Keratinocyte (primary cell): ENCODE measurements around the gene RPUSD3. TPM values are rescaled to one million over a fixed set of nuclear protein-coding genes. Genes with fewer than 3 reads are reported as not detected.

Source experiments
- DNase-seq: peaks from one replicate; pipeline ENCODE4 v3.0.0-alpha.2; 2011; ENCODE audit warnings: low read depth, missing footprints, low spot score
- FAIRE-seq: peaks from 2 replicates; lab custom pipeline; 2011; peaks lifted over from hg19 to GRCh38; lab: Jason Lieb, UNC
- H2AFZ ChIP-seq: 2 replicates; pipeline ENCODE4 v1.6.0; 2012; ENCODE audit warnings: low read length, control low read depth, inconsistent platforms; ENCODE audit not compliant: control insufficient read depth
- H3K27ac ChIP-seq: 2 replicates; pipeline ENCODE4 v1.5.1; 2011; ENCODE audit warnings: low read length; ENCODE audit not compliant: control insufficient read depth, insufficient read depth
- H3K27me3 ChIP-seq: 3 replicates; pipeline ENCODE4 v1.6.0; 2011; ENCODE audit warnings: low read length; ENCODE audit not compliant: control insufficient read depth, insufficient read depth; ENCODE audit errors: extremely low read depth
- H3K36me3 ChIP-seq, 2 experiments: 2 replicates in 1 of 2; 3 replicates in 1 of 2; pipeline ENCODE4 v1.5.1; 2011; ENCODE audit warnings: low read length in 2 of 2, mild to moderate bottlenecking in 1 of 2; ENCODE audit not compliant: control insufficient read depth in 2 of 2, insufficient read depth in 2 of 2; ENCODE audit errors: extremely low read depth in 1 of 2
- H3K4me1 ChIP-seq: 3 replicates; pipeline ENCODE4 v1.5.1; 2011; ENCODE audit warnings: low read length; ENCODE audit not compliant: control insufficient read depth, insufficient read depth; ENCODE audit errors: extremely low read depth
- H3K4me2 ChIP-seq: 3 replicates; pipeline ENCODE4 v1.6.0; 2011; ENCODE audit warnings: low read depth, low read length; ENCODE audit not compliant: control insufficient read depth, insufficient read depth; ENCODE audit errors: extremely low read depth
- H3K4me3 ChIP-seq, 3 experiments: fragments of 200-600 bp in 1 of 3; sonication (generic) in 1 of 3; 2 replicates in 2 of 3; 3 replicates in 1 of 3; pipeline ENCODE4 v1.5.1; 2011 to 2016; ENCODE audit warnings: low read length in 3 of 3, mild to moderate bottlenecking in 3 of 3, control low read depth in 2 of 3, inconsistent platforms in 1 of 3, low read depth in 1 of 3, mixed read lengths in 1 of 3, mixed run types in 1 of 3, moderate library complexity in 1 of 3; ENCODE audit not compliant: control insufficient read depth in 2 of 3, insufficient read depth in 2 of 3; ENCODE audit errors: extremely low read depth in 1 of 3
- H3K79me2 ChIP-seq: 2 replicates; pipeline ENCODE4 v1.6.0; 2012; ENCODE audit warnings: low read length; ENCODE audit not compliant: control insufficient read depth, insufficient read depth
- H3K9ac ChIP-seq: 3 replicates; pipeline ENCODE4 v1.6.0; 2011; ENCODE audit warnings: low read length; ENCODE audit not compliant: control insufficient read depth, insufficient read depth; ENCODE audit errors: extremely low read depth
- H3K9me1 ChIP-seq: 3 replicates; pipeline ENCODE4 v1.6.0; 2011; ENCODE audit warnings: low read length; ENCODE audit not compliant: control insufficient read depth, insufficient read depth; ENCODE audit errors: extremely low read depth
- H3K9me3 ChIP-seq: 2 replicates; pipeline ENCODE4 v1.5.1; 2012; ENCODE audit warnings: low read depth, low read length; ENCODE audit not compliant: control insufficient read depth
- H4K20me1 ChIP-seq: 3 replicates; pipeline ENCODE4 v1.6.0; 2011; ENCODE audit warnings: low read length; ENCODE audit not compliant: control insufficient read depth, insufficient read depth; ENCODE audit errors: extremely low read depth
- EZH2 ChIP-seq: IDR thresholded peaks from one replicate; pipeline ENCODE4 v1.6.1; 2012; ENCODE audit warnings: inconsistent platforms, mild to moderate bottlenecking, low read length, moderate library complexity
- dilution Hi-C: fragments of 300-500 bp; cut with MboI; formaldehyde crosslinking; loops from one replicate; pipeline ENCODE4 v1.7.0; 2020; ENCODE audit warnings: low sequenced_read_pairs; ENCODE audit not compliant: extremely low pct_ligation_motif_present
- polyA plus RNA-seq, 5 experiments: library from polyadenylated mRNA; depleted of rRNA in 3 of 5; stranded (reverse) in 3 of 5; stranded (forward) in 1 of 5; unstranded in 1 of 5; fragments of >200 nt; gene quantifications; 1 replicate in 1 of 5; 2 replicates in 3 of 5; 3 replicates in 1 of 5; pipeline versions ENCODE4 v1.2.1 to v1.2.3, GENCODE V29; 2011 to 2012; ENCODE audit warnings: missing spikeins in 2 of 5, low read depth in 1 of 5, low replicate concordance in 1 of 5
- TF ChIP-seq, protein P1 (sequence below), 3 experiments: IDR thresholded peaks in 1 of 3; conservative IDR thresholded peaks in 1 of 3; optimal IDR thresholded peaks in 1 of 3; 2 replicates in 2 of 3; 3 replicates in 1 of 3; pipeline versions ENCODE3 to v1.5.1; 2011; ENCODE audit warnings: low read length in 3 of 3, mild to moderate bottlenecking in 3 of 3, moderate library complexity in 2 of 3, control low read depth in 1 of 3, inconsistent platforms in 1 of 3; ENCODE audit not compliant: insufficient read depth in 2 of 3; ENCODE audit errors: extremely low read depth in 1 of 3

Gene RPUSD3
- polyA plus RNA-seq, 1 donor (not counting 4 experiments of a cell fraction or from before 2014, with no cell fraction given): 31.5 TPM

DNA sequence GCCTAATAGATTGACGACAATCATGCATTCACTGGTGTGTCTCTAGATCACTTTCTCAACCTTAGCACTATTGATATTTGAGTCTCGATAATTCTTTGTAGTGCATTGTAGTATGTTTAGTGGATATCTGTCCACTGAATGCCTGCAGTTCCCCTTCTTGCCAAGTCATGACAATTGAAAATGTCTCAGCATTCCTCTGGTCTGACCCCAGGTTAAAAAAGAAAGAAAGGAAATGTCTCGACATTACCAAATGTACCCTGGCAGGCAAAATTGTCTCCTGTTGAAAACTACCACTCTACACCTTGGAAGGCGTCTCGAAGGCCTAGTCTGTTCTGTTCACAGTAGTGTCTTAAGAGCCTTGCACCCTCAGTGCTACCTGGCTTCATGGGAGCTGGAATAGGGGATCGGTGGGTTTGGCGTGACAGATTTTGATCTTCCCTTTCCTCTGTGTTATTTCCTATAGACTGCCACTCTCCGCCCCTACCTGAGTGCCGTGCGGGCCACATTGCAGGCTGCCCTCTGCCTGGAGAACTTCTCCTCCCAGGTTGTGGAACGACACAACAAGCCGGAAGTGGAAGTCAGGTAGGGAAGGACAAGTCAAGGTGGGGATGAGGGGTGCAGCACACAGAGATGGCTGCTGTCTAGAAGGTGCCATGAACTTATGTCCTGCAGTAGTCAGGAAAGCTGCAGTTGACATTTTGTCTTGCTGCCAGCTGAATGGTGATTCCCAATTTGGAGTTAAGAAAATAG, 46.4 kb downstream of the RPUSD3 start:
- H2AFZ ChIP-seq: no peak overlapping the region
- H4K20me1 ChIP-seq: peaks cover 2% of the 10 kb centered on the region
- H3K4me1 ChIP-seq: peaks cover 6% of the 10 kb centered on the region

DNA sequence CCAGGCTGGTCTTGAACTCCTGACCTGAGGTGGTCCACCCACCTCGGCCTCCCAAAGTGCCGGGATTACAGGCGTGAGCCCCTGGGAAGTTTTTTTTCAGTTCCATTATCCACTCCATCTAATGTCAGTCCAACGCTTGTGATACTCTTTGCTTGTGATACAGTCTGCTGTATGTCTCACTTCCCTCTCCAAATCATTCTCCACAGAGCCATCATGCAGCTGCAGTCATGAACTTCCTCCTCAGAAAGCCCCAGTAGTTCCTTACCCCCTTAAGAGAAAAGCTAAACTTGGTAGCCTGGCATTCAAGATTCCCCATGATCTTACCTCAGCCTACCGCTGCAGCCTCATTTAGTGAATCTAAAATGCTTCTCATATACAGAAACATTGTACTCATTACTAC, 48.6 kb downstream of the RPUSD3 start:
- peaks cover 17 to 32% of the 10 kb centered on the region in 2 experiments for H3K36me3 ChIP-seq
- H3K9ac ChIP-seq: no peak overlapping the region
- dilution Hi-C loops: no loop called here
- H3K4me2 ChIP-seq: no peak overlapping the region
- no peak overlapping the region for H3K4me3 ChIP-seq
- no peak overlapping the region for H2AFZ ChIP-seq
- H3K9me3 ChIP-seq: no peaks in the 10 kb centered on the region
- DNase-seq: no peak
- no peak for FAIRE-seq
- H3K4me1 ChIP-seq: peaks cover 14% of the 10 kb centered on the region
- no peaks in the 10 kb centered on the region for H3K27me3 ChIP-seq
- H3K9me1 ChIP-seq: no peaks in the 10 kb centered on the region
- TF ChIP-seq, protein P1, sequence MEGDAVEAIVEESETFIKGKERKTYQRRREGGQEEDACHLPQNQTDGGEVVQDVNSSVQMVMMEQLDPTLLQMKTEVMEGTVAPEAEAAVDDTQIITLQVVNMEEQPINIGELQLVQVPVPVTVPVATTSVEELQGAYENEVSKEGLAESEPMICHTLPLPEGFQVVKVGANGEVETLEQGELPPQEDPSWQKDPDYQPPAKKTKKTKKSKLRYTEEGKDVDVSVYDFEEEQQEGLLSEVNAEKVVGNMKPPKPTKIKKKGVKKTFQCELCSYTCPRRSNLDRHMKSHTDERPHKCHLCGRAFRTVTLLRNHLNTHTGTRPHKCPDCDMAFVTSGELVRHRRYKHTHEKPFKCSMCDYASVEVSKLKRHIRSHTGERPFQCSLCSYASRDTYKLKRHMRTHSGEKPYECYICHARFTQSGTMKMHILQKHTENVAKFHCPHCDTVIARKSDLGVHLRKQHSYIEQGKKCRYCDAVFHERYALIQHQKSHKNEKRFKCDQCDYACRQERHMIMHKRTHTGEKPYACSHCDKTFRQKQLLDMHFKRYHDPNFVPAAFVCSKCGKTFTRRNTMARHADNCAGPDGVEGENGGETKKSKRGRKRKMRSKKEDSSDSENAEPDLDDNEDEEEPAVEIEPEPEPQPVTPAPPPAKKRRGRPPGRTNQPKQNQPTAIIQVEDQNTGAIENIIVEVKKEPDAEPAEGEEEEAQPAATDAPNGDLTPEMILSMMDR (optimal IDR thresholded peaks at IDR 0.05 in 1 of 3, IDR thresholded peaks at IDR 0.05 in 1 of 3, conservative IDR thresholded peaks at IDR 0.05 in 1 of 3; ENCODE audit: extremely low read depth in 1 of 3, insufficient read depth in 2 of 3, low read length in 3 of 3): no peak
- H3K27ac ChIP-seq: no peak overlapping the region
- H4K20me1 ChIP-seq: peaks cover 2% of the 10 kb centered on the region
- peaks cover 59% of the 10 kb centered on the region for H3K79me2 ChIP-seq

More for the DNA sequence above, 46.4 kb downstream of the RPUSD3 start:
- peaks cover 30 to 40% of the 10 kb centered on the region in 2 experiments for H3K36me3 ChIP-seq
- TF ChIP-seq, protein P1 (optimal IDR thresholded peaks at IDR 0.05 in 1 of 3, IDR thresholded peaks at IDR 0.05 in 1 of 3, conservative IDR thresholded peaks at IDR 0.05 in 1 of 3; ENCODE audit: extremely low read depth in 1 of 3, insufficient read depth in 2 of 3, low read length in 3 of 3): no peak
- TF ChIP-seq EZH2: no peak
- no peak overlapping the region for H3K4me3 ChIP-seq
- peaks cover 50% of the 10 kb centered on the region for H3K79me2 ChIP-seq
- no peaks in the 10 kb centered on the region for H3K9me3 ChIP-seq
- H3K27me3 ChIP-seq: no peaks in the 10 kb centered on the region
- no peak overlapping the region for H3K27ac ChIP-seq
- FAIRE-seq (no peak), DNase-seq (no peak)
- dilution Hi-C loops: no loop called here
- H3K9me1 ChIP-seq: no peaks in the 10 kb centered on the region
- no peak overlapping the region for H3K4me2 ChIP-seq
- no peak overlapping the region for H3K9ac ChIP-seq
